HepG2 (cell line): ENCODE results near the gene SIAH3. TPM values are rescaled to one million over a fixed set of nuclear protein-coding genes. Genes with fewer than 3 reads are reported as not detected.

Source experiments
- ATAC-seq: fragments of 200-7000 bp; cut with Tn5 transposase; 3 replicates; pipeline ENCODE4 v1.9.1; 2020; ENCODE audit warnings: mild to moderate bottlenecking, moderate library complexity
- BruUV-seq: library from RNA; stranded (reverse); fragments of 400-500 nt; replicated peaks from 2 replicates; lab custom pipeline; 2021; lab: Mats Ljungman, UMichigan
- CTCF ChIA-PET: fragments of 300-600 bp; formaldehyde crosslinking; extraction: SDS; loops from one replicate; lab custom pipeline; 2021; ENCODE audit warnings: low total read pairs, inconsistent platforms, low intra/inter-chr PET ratio; lab: Yijun Ruan, JAX
- POLR2A ChIA-PET: fragments of 350-600 bp; sonication (Branson Sonifier 250); formaldehyde crosslinking; loops from one replicate; lab custom pipeline; 2020; ENCODE audit warnings: antibody characterized with exemption, inconsistent platforms; lab: Yijun Ruan, JAX
- DNase-seq: peaks from one replicate; pipeline ENCODE4 v3.0.0-alpha.2; 2015; ENCODE audit warnings: low spot score
- FAIRE-seq: peaks from 3 replicates; lab custom pipeline; 2011; peaks lifted over from hg19 to GRCh38; lab: Jason Lieb, UNC
- H2AFZ ChIP-seq: one replicate; pipeline ENCODE4 v1.6.1; 2011; ENCODE audit warnings: low read length, inconsistent platforms
- H3K27ac ChIP-seq: fragments of 300-600 bp; 3 replicates; pipeline ENCODE4 v1.8.0; 2011; ENCODE audit warnings: mixed run types, mild to moderate bottlenecking, mixed read lengths, low read length, inconsistent platforms; ENCODE audit not compliant: insufficient read depth; ENCODE audit errors: extremely low read length
- H3K27me3 ChIP-seq, 2 experiments: fragments of 200-600 bp in 1 of 2; 2 replicates in 1 of 2; 3 replicates in 1 of 2; pipeline versions ENCODE4 v1.6.0 to v1.8.0; 2011; ENCODE audit warnings: low read length in 2 of 2, mild to moderate bottlenecking in 2 of 2, moderate library complexity in 2 of 2, inconsistent platforms in 1 of 2; ENCODE audit not compliant: insufficient read depth in 2 of 2, control insufficient read depth in 1 of 2
- H3K36me3 ChIP-seq, 2 experiments: fragments of 200-600 bp in 1 of 2; replicated peaks in 1 of 2; 2 replicates in 1 of 2; 3 replicates in 1 of 2; pipeline versions ENCODE4 v1.5.1 to v1.8.0; 2011; ENCODE audit warnings: low read length in 2 of 2, inconsistent platforms in 1 of 2; ENCODE audit not compliant: insufficient read depth in 2 of 2, control insufficient read depth in 1 of 2
- H3K4me1 ChIP-seq: 2 replicates; pipeline ENCODE4 v1.5.1; 2012; ENCODE audit warnings: low read length, inconsistent platforms; ENCODE audit not compliant: insufficient read depth
- H3K4me2 ChIP-seq: 2 replicates; pipeline ENCODE4 v1.6.0; 2011; ENCODE audit warnings: low read depth, low read length, inconsistent platforms
- H3K4me3 ChIP-seq, 3 experiments: fragments of 200-600 bp in 1 of 3; sonication (generic), shearing (Covaris generic) in 1 of 3; replicated peaks in 1 of 3; 2 replicates each; pipeline ENCODE4 v1.5.1; 2011 to 2016; ENCODE audit warnings: low read length in 3 of 3, inconsistent platforms in 2 of 3, low read depth in 2 of 3, mild to moderate bottlenecking in 2 of 3, control low read depth in 1 of 3, mixed read lengths in 1 of 3; ENCODE audit not compliant: insufficient read depth in 1 of 3
- H3K79me2 ChIP-seq: one replicate; pipeline ENCODE4 v1.6.1; 2011; ENCODE audit warnings: low read length, inconsistent platforms; ENCODE audit not compliant: insufficient read depth
- H3K9ac ChIP-seq: 2 replicates; pipeline ENCODE4 v1.6.0; 2011; ENCODE audit warnings: mild to moderate bottlenecking, low read depth, low read length, inconsistent platforms; ENCODE audit not compliant: insufficient read depth
- H3K9me3 ChIP-seq: 2 replicates; pipeline ENCODE4 v1.5.1; 2012; ENCODE audit warnings: mild to moderate bottlenecking, low read length
- H4K20me1 ChIP-seq: 2 replicates; pipeline ENCODE4 v1.6.0; 2011; ENCODE audit warnings: inconsistent platforms, mild to moderate bottlenecking, low read length, moderate library complexity; ENCODE audit not compliant: insufficient read depth
- FUBP1 ChIP-seq: sonication (generic); formaldehyde crosslinking; IDR thresholded peaks from 2 replicates; pipeline ENCODE4 v1.5.1; 2020; ENCODE audit warnings: missing genetic modification reagents, mild to moderate bottlenecking, borderline replicate concordance
- GLMP ChIP-seq: sonication (generic); formaldehyde crosslinking; IDR thresholded peaks from 2 replicates; pipeline ENCODE4 v1.9.0; 2021; ENCODE audit warnings: missing genetic modification reagents, mild to moderate bottlenecking, borderline replicate concordance
- PAF1 ChIP-seq: IDR thresholded peaks from 2 replicates; pipeline ENCODE4 v1.6.1; 2016; ENCODE audit warnings: missing genetic modification reagents, missing compliant biosample characterization
- RERE ChIP-seq: IDR thresholded peaks from 2 replicates; pipeline ENCODE4 v1.6.1; 2016; ENCODE audit warnings: low read depth, missing genetic modification reagents, missing compliant biosample characterization
- SOX6 ChIP-seq, 2 experiments: fragments of 450-650 bp in 1 of 2; sonication (generic) in 1 of 2; formaldehyde crosslinking in 1 of 2; IDR thresholded peaks; 2 replicates each; pipeline versions ENCODE4 v1.4.0 to v1.6.1; 2017 to 2020; ENCODE audit warnings: antibody characterized with exemption in 1 of 2, mild to moderate bottlenecking in 1 of 2, missing genetic modification reagents in 1 of 2
- TAF1 ChIP-seq: sonication (generic); formaldehyde crosslinking; IDR thresholded peaks from 2 replicates; pipeline ENCODE4 v1.4.0; 2020; ENCODE audit warnings: missing genetic modification reagents
- YEATS2 ChIP-seq: sonication (generic); formaldehyde crosslinking; IDR thresholded peaks from 2 replicates; pipeline ENCODE4 v1.4.0; 2020; ENCODE audit warnings: missing genetic modification reagents, borderline replicate concordance
- ZBTB21 ChIP-seq: sonication (generic); formaldehyde crosslinking; IDR thresholded peaks from 2 replicates; pipeline ENCODE4 v1.4.0; 2020; ENCODE audit warnings: missing genetic modification reagents
- ZNF12 ChIP-seq: sonication (generic); formaldehyde crosslinking; IDR thresholded peaks from 2 replicates; pipeline ENCODE4 v1.5.0; 2020; ENCODE audit warnings: missing genetic modification reagents
- ZNF572 ChIP-seq: sonication (generic); formaldehyde crosslinking; IDR thresholded peaks from 2 replicates; pipeline ENCODE4 v1.5.1; 2020; ENCODE audit warnings: mild to moderate bottlenecking, missing genetic modification reagents
- ZNF672 ChIP-seq: sonication (generic); formaldehyde crosslinking; IDR thresholded peaks from 2 replicates; pipeline ENCODE4 v1.8.1; 2022; ENCODE audit warnings: missing genetic modification reagents
- ZNF768 ChIP-seq: sonication (generic); formaldehyde crosslinking; IDR thresholded peaks from 2 replicates; pipeline ENCODE4 v1.4.0; 2020; ENCODE audit warnings: missing genetic modification reagents
- ZNF792 ChIP-seq: IDR thresholded peaks from 2 replicates; pipeline ENCODE4 v1.6.1; 2016
- ZNF841 ChIP-seq: sonication (generic); formaldehyde crosslinking; IDR thresholded peaks from 2 replicates; pipeline ENCODE4 v1.8.1; 2023; ENCODE audit warnings: missing genetic modification reagents, borderline replicate concordance
- WGBS: methylation state at CpG from one replicate; pipeline ENCODE4 v1.1.6; 2017; ENCODE audit warnings: low lambda C conversion rate; 5-methylcytosine and 5-hydroxymethylcytosine counted together
- in situ Hi-C: cut with HindIII; loops from 2 replicates; pipeline ENCODE4 v1.10.0; 2017; ENCODE audit warnings: low pct_unique_long_range_greater_than_20kb; ENCODE audit not compliant: extremely low pct_ligation_motif_present
- intact Hi-C: fragments of 100-400 bp; cut with micrococcal nuclease; formaldehyde crosslinking; loops from one replicate; pipeline ENCODE4 v1.10.0; 2022; ENCODE audit not compliant: unreplicated experiment
- polyA plus RNA-seq, 8 experiments: library from polyadenylated mRNA; depleted of rRNA in 3 of 8; stranded (reverse) in 7 of 8; unstranded in 1 of 8; fragments of >200 nt; fragmentation: Illumina TruSeq in 4 of 8; extraction: Trizol in 4 of 8; gene quantifications; 2 replicates each; pipeline versions ENCODE4 v1.2.1 to v1.2.3, GENCODE V29; 2011 to 2016; ENCODE audit warnings: low read depth in 4 of 8, missing spikeins in 1 of 8, mixed read lengths in 1 of 8; ENCODE audit not compliant: insufficient read depth in 1 of 8
- total RNA-seq, 5 experiments: library from RNA; depleted of rRNA; stranded (reverse); fragments of >200 nt; fragmentation: Illumina TruSeq; extraction: Trizol; gene quantifications; 2 replicates each; pipeline ENCODE4 v1.2.3, GENCODE V29; 2016; ENCODE audit warnings: low read depth in 1 of 5

SIAH3 gene
- total and polyA plus RNA-seq, 2 of the 13 experiments (the other 11 are each of a cell fraction or from before 2014, with no cell fraction given), result not detected

- no peak for TF ChIP-seq RERE (CRISPR knock-in tag)
Measured at GRCh38 chr13:45748941-45749759, 102.4 kb downstream of the SIAH3 start (continued).

- 48% methylated on average over 2 of the region's 2 CpGs for WGBS
- no peak for FAIRE-seq
- no peak overlapping the region for H3K4me3 ChIP-seq
- ATAC-seq, result no peak
- ChIA-PET CTCF (no interaction called here), POLR2A (no interaction called here)
- H3K9me3 ChIP-seq, result no peaks in the 10 kb centered on the region
- H3K27ac ChIP-seq, result no peak overlapping the region
- intact Hi-C loops, result no loop called here
- DNase-seq, result no peak
- no peak overlapping the region for H3K9ac ChIP-seq
- no peak overlapping the region for H2AFZ ChIP-seq
- H4K20me1 ChIP-seq, result no peaks in the 10 kb centered on the region
- H3K4me2 ChIP-seq, result no peak overlapping the region
- no peaks in the 10 kb centered on the region for H3K79me2 ChIP-seq
- 0 out of 5 replicates have a peak, but pooled peaks cover 0 to 6% of the 10 kb centered on the region in 2 experiments for H3K27me3 ChIP-seq
- no peaks in the 10 kb centered on the region for H3K36me3 ChIP-seq
- in situ Hi-C loops, result no loop called here
- BruUV-seq, result no TSS peak
- peaks cover 6% of the 10 kb centered on the region for H3K4me1 ChIP-seq
- no peak for TF ChIP-seq GLMP (CRISPR knock-in tag)
- TF ChIP-seq TAF1, result no peak
- no peak for TF ChIP-seq PAF1 (CRISPR knock-in tag)
- no peak for TF ChIP-seq ZNF12 (CRISPR knock-in tag)
- no peak for TF ChIP-seq ZBTB21
- no peak for TF ChIP-seq SOX6 (IDR thresholded peaks at IDR 0.05)
- no peak for TF ChIP-seq SOX6 (CRISPR knock-in tag; IDR thresholded peaks at IDR 0.05)
- no peak for TF ChIP-seq ZNF841 (CRISPR knock-in tag)
- TF ChIP-seq ZNF768 (CRISPR knock-in tag), result no peak
- no peak for TF ChIP-seq FUBP1
- no peak for TF ChIP-seq YEATS2 (CRISPR knock-in tag)
- TF ChIP-seq ZNF672 (CRISPR knock-in tag), result no peak
- no peak for TF ChIP-seq ZNF792 (CRISPR knock-in tag)
- TF ChIP-seq ZNF572 (CRISPR knock-in tag), result no peak
Measured at GRCh38 chr13:45747071-45747470, 104.5 kb downstream of the SIAH3 start.
